Transverse colon (tissue), 4 donors: ENCODE measurements around the gene RGSL1. TPM values are rescaled to one million over a fixed set of nuclear protein-coding genes. Genes with fewer than 3 reads are reported as not detected.

Experiments
- DNase-seq: peaks from one replicate; pipeline ENCODE4 v3.0.0-alpha.2; 2019
- H3K27ac ChIP-seq, 4 donors: fragments of 200-600 bp; sonication (generic); 2 replicates each; pipeline ENCODE4 v1.5.1; 2016 to 2018; ENCODE audit warnings: inconsistent platforms in 4 of 4
- H3K27me3 ChIP-seq: fragments of 200-600 bp; sonication (generic); 2 replicates; pipeline ENCODE4 v1.5.1; 2017; ENCODE audit warnings: inconsistent platforms
- H3K36me3 ChIP-seq, 4 donors: fragments of 200-600 bp; sonication (generic); 2 replicates each; pipeline ENCODE4 v1.5.1; 2017 to 2019; ENCODE audit warnings: inconsistent platforms in 4 of 4
- H3K4me1 ChIP-seq, 4 donors: fragments of 200-600 bp; sonication (generic); 2 replicates each; pipeline ENCODE4 v1.5.1; 2017 to 2020; ENCODE audit warnings: inconsistent platforms in 4 of 4
- H3K4me3 ChIP-seq, 4 donors: fragments of 200-600 bp; sonication (generic); 1 replicate in 1 of 4; 2 replicates in 3 of 4; pipeline versions ENCODE4 v1.5.1 to v1.6.1; 2017 to 2019; ENCODE audit warnings: inconsistent platforms in 4 of 4
- H3K9me3 ChIP-seq, 2 donors: fragments of 200-600 bp; sonication (generic); 2 replicates each; pipeline ENCODE4 v1.5.1; 2017 to 2019; ENCODE audit warnings: inconsistent platforms in 2 of 2
- CTCF ChIP-seq, 5 experiments: fragments of 200-600 bp in 3 of 5; fragments of 450-650 bp in 2 of 5; sonication (generic) in 3 of 5; IDR thresholded peaks; 1 replicate in 2 of 5; 2 replicates in 3 of 5; pipeline ENCODE4 v1.5.1; 2016 to 2017; ENCODE audit warnings: antibody characterized with exemption in 5 of 5, inconsistent platforms in 3 of 5, mild to moderate bottlenecking in 2 of 5, moderate library complexity in 1 of 5
- EP300 ChIP-seq: sonication (generic); formaldehyde crosslinking; IDR thresholded peaks from one replicate; pipeline ENCODE4 v1.6.1; 2017; ENCODE audit warnings: antibody characterized with exemption, low read depth
- POLR2A ChIP-seq: fragments of 450-650 bp; IDR thresholded peaks from one replicate; pipeline ENCODE4 v1.6.1; 2016; ENCODE audit warnings: antibody characterized with exemption, mild to moderate bottlenecking, moderate library complexity
- POLR2AphosphoS5 ChIP-seq, 3 donors: sonication (generic); formaldehyde crosslinking; IDR thresholded peaks; one replicate each; pipeline ENCODE4 v1.6.1; 2016; ENCODE audit warnings: antibody characterized with exemption in 3 of 3
- WGBS, 2 donors: methylation state at CpG; one replicate each; pipeline ENCODE4 v1.1.5; 2018; ENCODE audit warnings: low coverage in 1 of 2; 5-methylcytosine and 5-hydroxymethylcytosine counted together
- in situ Hi-C, 4 donors: fragments of 200-750 bp; cut with MboI; loops; one replicate each; pipeline versions ENCODE4 v1.15.0 to v1.15.1; 2017; ENCODE audit warnings: low sequenced_read_pairs in 3 of 4, low pct_ligation_motif_present in 1 of 4, low pct_unique_long_range_greater_than_20kb in 1 of 4
- intact Hi-C: fragments of 100-400 bp; cut with DNase I; formaldehyde crosslinking; loops from one replicate; pipeline ENCODE4 v1.15.1; 2023; ENCODE audit warnings: low total_unique reads
- total RNA-seq, 4 donors: library from RNA; depleted of rRNA; stranded (reverse); fragments of >200 nt; gene quantifications; one replicate each; pipeline ENCODE4 v1.1.0, GENCODE V29; 2016

The RGSL1 gene
- total RNA-seq, 4 donors from 2014 or later: not detected

GRCh38 chr1:182410620-182411273 is 39.2 kb upstream of the RGSL1 start:
- intact Hi-C loops (no loop called here), in situ Hi-C loops (no loop called here)
- no peak overlapping the region for H3K4me3 ChIP-seq
- WGBS, 2 donors: 61 to 63% methylated on average over 1 of the region's 1 CpG
- H3K27me3 ChIP-seq: no peaks in the 10 kb centered on the region
- no peak overlapping the region for H3K27ac ChIP-seq
- no peak for DNase-seq
- peaks cover 0 to 23% (median 7%) of the 10 kb centered on the region in 4 donors for H3K4me1 ChIP-seq
- TF ChIP-seq POLR2A (no peak), CTCF (IDR thresholded peaks at IDR 0.05) (no peak), EP300 (no peak), POLR2AphosphoS5 (IDR thresholded peaks at IDR 0.05) (no peak)
- peaks cover 0 to 4% of the 10 kb centered on the region in 2 donors for H3K9me3 ChIP-seq
- H3K36me3 ChIP-seq: no peaks in the 10 kb centered on the region

- Histone ChIP-seq H3K4me3 (no peak overlapping the region), H3K9me3 (no peaks in the 10 kb centered on the region), H3K27ac (no peak overlapping the region), H3K4me1 (peaks cover 0 to 18% (median 7%) of the 10 kb centered on the region in 4 donors), H3K36me3 (no peaks in the 10 kb centered on the region), H3K27me3 (no peaks in the 10 kb centered on the region)
- intact Hi-C loops: no loop called here
- TF ChIP-seq EP300: no peak
- TF ChIP-seq POLR2AphosphoS5 (IDR thresholded peaks at IDR 0.05): no peak
- TF ChIP-seq POLR2A: no peak
- no peak for TF ChIP-seq CTCF (IDR thresholded peaks at IDR 0.05)
- DNase-seq: no peak
- in situ Hi-C loops: no loop called here
- 90% methylated on average over 3 of the region's 3 CpGs; no CpG with 5 or more reads in 1 of the 2 donors for whole genome bisulfite sequencing, 2 donors
These were observed 36.5 kb upstream of the RGSL1 start for GRCh38 chr1:182413486-182413885.

- H3K27me3 ChIP-seq: no peaks in the 10 kb centered on the region
- 88 to 89% methylated on average over 5 to 6 of the region's 6 CpGs for WGBS, 2 donors
- DNase-seq: no peak
- TF ChIP-seq POLR2AphosphoS5 (IDR thresholded peaks at IDR 0.05) (no peak), POLR2A (no peak), EP300 (no peak), CTCF (IDR thresholded peaks at IDR 0.05) (no peak)
- H3K9me3 ChIP-seq: no peaks in the 10 kb centered on the region
- in situ Hi-C loops: no loop called here
- H3K36me3 ChIP-seq: no peaks in the 10 kb centered on the region
- intact Hi-C loops: no loop called here
- peaks cover 0 to 13% (median 7%) of the 10 kb centered on the region in 4 donors for H3K4me1 ChIP-seq
- H3K27ac ChIP-seq: no peak overlapping the region
- H3K4me3 ChIP-seq: no peak overlapping the region
These were observed 36.0 kb upstream of the RGSL1 start for GRCh38 chr1:182413969-182414368.

- intact Hi-C loops: no loop called here
- no peak for TF ChIP-seq CTCF (IDR thresholded peaks at IDR 0.05)
- no peak for TF ChIP-seq POLR2AphosphoS5 (IDR thresholded peaks at IDR 0.05)
- TF ChIP-seq EP300: no peak
- TF ChIP-seq POLR2A: no peak
These were observed 34.2 kb upstream of the RGSL1 start for GRCh38 chr1:182415789-182416188.

More at GRCh38 chr1:182415789-182416188, 34.2 kb upstream of the RGSL1 start:
- H3K27me3 ChIP-seq: no peaks in the 10 kb centered on the region
- H3K36me3 ChIP-seq: no peaks in the 10 kb centered on the region
- no peaks in the 10 kb centered on the region for H3K4me1 ChIP-seq
- no peak overlapping the region for H3K27ac ChIP-seq
- no peak for DNase-seq
- 36 to 56% methylated on average over 1 of the region's 1 CpG for WGBS, 2 donors
- H3K9me3 ChIP-seq: no peaks in the 10 kb centered on the region
- H3K4me3 ChIP-seq: no peak overlapping the region
- in situ Hi-C loops: no loop called here
